Astrocyte (in vitro differentiated cells and primary cell): ENCODE results near the gene NME7. TPM values are rescaled to one million over a fixed set of nuclear protein-coding genes. Genes with fewer than 3 reads are reported as not detected.

ENCODE experiments used
- DNase-seq: peaks from one replicate; pipeline ENCODE4 v3.0.0-alpha.2; 2010; ENCODE audit warnings: low read depth
- FAIRE-seq: peaks from 2 replicates; lab custom pipeline; 2011; peaks lifted over from hg19 to GRCh38; lab: Jason Lieb, UNC
- H2AFZ ChIP-seq: 2 replicates; pipeline ENCODE4 v1.6.0; 2012; ENCODE audit warnings: low read depth, low read length, inconsistent platforms
- H3K27ac ChIP-seq: 2 replicates; pipeline ENCODE4 v1.5.1; 2011; ENCODE audit warnings: low read depth, low read length, inconsistent platforms
- H3K27me3 ChIP-seq: 2 replicates; pipeline ENCODE4 v1.6.0; 2011; ENCODE audit warnings: low read length, inconsistent platforms; ENCODE audit not compliant: insufficient read depth
- H3K36me3 ChIP-seq: 2 replicates; pipeline ENCODE4 v1.5.1; 2011; ENCODE audit warnings: low read length, inconsistent platforms; ENCODE audit not compliant: insufficient read depth
- H3K4me1 ChIP-seq: 2 replicates; pipeline ENCODE4 v1.5.1; 2011; ENCODE audit warnings: low read length, inconsistent platforms; ENCODE audit not compliant: insufficient read depth
- H3K4me2 ChIP-seq: 2 replicates; pipeline ENCODE4 v1.6.0; 2012; ENCODE audit warnings: low read length, inconsistent platforms
- H3K4me3 ChIP-seq: 2 replicates; pipeline ENCODE4 v1.5.1; 2011; ENCODE audit warnings: low read depth, mild to moderate bottlenecking, low read length, inconsistent platforms; ENCODE audit not compliant: insufficient read depth
- H3K79me2 ChIP-seq: 2 replicates; pipeline ENCODE4 v1.6.0; 2012; ENCODE audit warnings: mild to moderate bottlenecking, low read length, inconsistent platforms; ENCODE audit not compliant: insufficient read depth
- H3K9ac ChIP-seq: 2 replicates; pipeline ENCODE4 v1.6.0; 2012; ENCODE audit warnings: mild to moderate bottlenecking, low read length, inconsistent platforms
- H3K9me3 ChIP-seq: 2 replicates; pipeline ENCODE4 v1.5.1; 2012; ENCODE audit warnings: low read depth, mild to moderate bottlenecking, low read length, inconsistent platforms; ENCODE audit not compliant: insufficient read depth
- H4K20me1 ChIP-seq: 2 replicates; pipeline ENCODE4 v1.6.0; 2012; ENCODE audit warnings: low read length, inconsistent platforms; ENCODE audit not compliant: insufficient read depth
- H3K27ac Mint-ChIP-seq: one replicate; pipeline ENCODE4 v1.8.0; 2021; ENCODE audit warnings: mild to moderate bottlenecking, mixed read lengths; ENCODE audit not compliant: unreplicated experiment
- H3K27me3 Mint-ChIP-seq: one replicate; pipeline ENCODE4 v1.8.0; 2021; ENCODE audit warnings: low read depth, mixed read lengths; ENCODE audit not compliant: unreplicated experiment
- H3K36me3 Mint-ChIP-seq: one replicate; pipeline ENCODE4 v1.8.0; 2021; ENCODE audit warnings: low read depth, mixed read lengths; ENCODE audit not compliant: unreplicated experiment
- H3K4me1 Mint-ChIP-seq: one replicate; pipeline ENCODE4 v1.8.0; 2021; ENCODE audit warnings: low read depth, mixed read lengths; ENCODE audit not compliant: unreplicated experiment
- H3K4me3 Mint-ChIP-seq: one replicate; pipeline ENCODE4 v1.8.0; 2021; ENCODE audit warnings: mild to moderate bottlenecking, moderate library complexity, mixed read lengths; ENCODE audit not compliant: unreplicated experiment
- H3K9me3 Mint-ChIP-seq: one replicate; pipeline ENCODE4 v1.8.0; 2021; ENCODE audit warnings: mild to moderate bottlenecking, mixed read lengths; ENCODE audit not compliant: unreplicated experiment
- EZH2 ChIP-seq: IDR thresholded peaks from 2 replicates; pipeline ENCODE4 v1.6.1; 2012; ENCODE audit warnings: mild to moderate bottlenecking, low read length, inconsistent platforms; ENCODE audit not compliant: insufficient read depth
- total RNA-seq: library from RNA; stranded (reverse); gene quantifications from 2 replicates; pipeline ENCODE4 v1.2.1, GENCODE V29; 2021
- TF ChIP-seq, protein P1 (sequence below): IDR thresholded peaks from 2 replicates; pipeline ENCODE4 v1.5.1; 2011; ENCODE audit warnings: low read depth, mild to moderate bottlenecking, inconsistent platforms, low read length, moderate library complexity; ENCODE audit not compliant: insufficient read depth

NME7 gene
- total RNA-seq, 1 donor from 2014 or later, result 21.2 TPM

DNA sequence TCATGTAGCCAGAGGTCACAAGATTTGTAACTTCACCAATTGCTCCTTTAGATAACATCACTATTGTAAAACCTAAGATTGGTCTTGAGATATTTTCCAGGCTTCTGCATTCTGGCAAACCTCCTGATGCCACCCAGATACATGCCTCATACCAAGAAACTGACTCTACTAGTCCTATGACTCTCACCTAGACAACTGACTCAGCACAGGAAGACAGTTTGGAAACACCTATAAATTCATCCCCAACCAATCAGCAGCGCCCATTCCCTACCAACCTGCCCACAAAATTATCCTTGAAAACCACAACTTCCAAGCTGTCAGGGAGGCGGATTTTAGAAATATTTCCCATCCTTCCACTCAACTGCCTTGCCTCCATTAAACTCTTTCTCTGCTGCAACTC, 2.6 kb downstream of the NME7 start:
- H3K36me3 ChIP-seq, result peaks cover 3% of the 10 kb centered on the region
- H3K27ac ChIP-seq, result no peak overlapping the region
- peaks cover 57% of the 10 kb centered on the region for H3K79me2 ChIP-seq
- DNase-seq (peak; percentile 12), FAIRE-seq (no peak)
- TF ChIP-seq, protein P1, sequence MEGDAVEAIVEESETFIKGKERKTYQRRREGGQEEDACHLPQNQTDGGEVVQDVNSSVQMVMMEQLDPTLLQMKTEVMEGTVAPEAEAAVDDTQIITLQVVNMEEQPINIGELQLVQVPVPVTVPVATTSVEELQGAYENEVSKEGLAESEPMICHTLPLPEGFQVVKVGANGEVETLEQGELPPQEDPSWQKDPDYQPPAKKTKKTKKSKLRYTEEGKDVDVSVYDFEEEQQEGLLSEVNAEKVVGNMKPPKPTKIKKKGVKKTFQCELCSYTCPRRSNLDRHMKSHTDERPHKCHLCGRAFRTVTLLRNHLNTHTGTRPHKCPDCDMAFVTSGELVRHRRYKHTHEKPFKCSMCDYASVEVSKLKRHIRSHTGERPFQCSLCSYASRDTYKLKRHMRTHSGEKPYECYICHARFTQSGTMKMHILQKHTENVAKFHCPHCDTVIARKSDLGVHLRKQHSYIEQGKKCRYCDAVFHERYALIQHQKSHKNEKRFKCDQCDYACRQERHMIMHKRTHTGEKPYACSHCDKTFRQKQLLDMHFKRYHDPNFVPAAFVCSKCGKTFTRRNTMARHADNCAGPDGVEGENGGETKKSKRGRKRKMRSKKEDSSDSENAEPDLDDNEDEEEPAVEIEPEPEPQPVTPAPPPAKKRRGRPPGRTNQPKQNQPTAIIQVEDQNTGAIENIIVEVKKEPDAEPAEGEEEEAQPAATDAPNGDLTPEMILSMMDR, result no peak
- TF ChIP-seq EZH2, result no peak
- peak overlapping the region; percentile 2 for H3K4me3 Mint-ChIP-seq
- H3K4me1 ChIP-seq, result peaks cover 26% of the 10 kb centered on the region
- H3K4me2 ChIP-seq, result no peak overlapping the region
- H3K9ac ChIP-seq, result no peak overlapping the region
- H3K9me3 ChIP-seq, result no peaks in the 10 kb centered on the region
- H3K27ac Mint-ChIP-seq, result no peak overlapping the region
- H3K36me3 Mint-ChIP-seq, result peaks cover 1% of the 10 kb centered on the region
- H3K9me3 Mint-ChIP-seq, result no peaks in the 10 kb centered on the region
- no peaks in the 10 kb centered on the region for H4K20me1 ChIP-seq
- no peak overlapping the region for H2AFZ ChIP-seq
- H3K27me3 Mint-ChIP-seq, result no peaks in the 10 kb centered on the region
- H3K4me3 ChIP-seq, result no peak overlapping the region
- H3K27me3 ChIP-seq, result no peaks in the 10 kb centered on the region
- peaks cover 26% of the 10 kb centered on the region for H3K4me1 Mint-ChIP-seq

DNA sequence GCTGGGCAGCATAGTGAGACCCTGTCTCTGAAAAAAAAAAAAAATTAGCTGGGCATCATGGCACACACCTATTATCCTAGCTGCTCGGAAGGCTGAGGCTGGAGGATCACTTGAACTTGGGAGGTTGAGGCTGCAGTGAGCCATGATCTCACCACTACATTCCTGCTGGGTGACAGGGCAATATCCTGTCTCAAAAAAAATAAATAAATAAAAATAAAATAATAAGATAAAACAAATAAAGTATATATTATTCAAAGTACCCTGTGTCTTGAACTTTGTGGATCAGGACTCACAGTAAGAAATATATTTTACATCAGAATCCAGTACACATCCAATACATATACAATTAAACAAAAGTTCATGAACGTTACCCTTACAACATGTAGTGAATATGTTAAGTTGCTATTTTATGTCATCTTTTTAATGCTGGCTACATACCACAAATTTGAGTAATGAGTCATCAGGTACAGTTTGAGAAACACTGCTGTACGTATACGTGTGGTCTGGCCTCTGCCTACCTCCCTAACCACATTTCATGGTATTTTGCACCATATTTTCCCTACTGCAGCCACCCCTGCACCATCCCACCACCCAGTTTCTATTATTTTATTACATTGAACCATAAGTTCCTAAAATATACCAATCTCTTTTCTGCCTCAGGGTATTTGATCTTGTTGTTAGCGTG, 4.4 kb downstream of the NME7 start:
- Mint-ChIP-seq H3K36me3 (peaks cover 1% of the 10 kb centered on the region), H3K4me3 (peak overlapping the region; percentile 52), H3K4me1 (peaks cover 23% of the 10 kb centered on the region), H3K27me3 (no peaks in the 10 kb centered on the region), H3K27ac (peak overlapping the region; percentile 98), H3K9me3 (no peaks in the 10 kb centered on the region)
- FAIRE-seq (peak; percentile 47), DNase-seq (peak; percentile 96)
- Histone ChIP-seq H3K36me3 (no peaks in the 10 kb centered on the region), H4K20me1 (no peaks in the 10 kb centered on the region), H3K4me2 (peak overlapping the region; percentile 76), H3K27me3 (no peaks in the 10 kb centered on the region), H3K9ac (peak overlapping the region; percentile 55), H3K27ac (peak overlapping the region; percentile 82), H3K4me1 (peaks cover 20% of the 10 kb centered on the region), H3K4me3 (peak overlapping the region; percentile 5), H3K79me2 (peaks cover 43% of the 10 kb centered on the region), H3K9me3 (no peaks in the 10 kb centered on the region), H2AFZ (no peak overlapping the region)
- no peak for TF ChIP-seq EZH2

DNA sequence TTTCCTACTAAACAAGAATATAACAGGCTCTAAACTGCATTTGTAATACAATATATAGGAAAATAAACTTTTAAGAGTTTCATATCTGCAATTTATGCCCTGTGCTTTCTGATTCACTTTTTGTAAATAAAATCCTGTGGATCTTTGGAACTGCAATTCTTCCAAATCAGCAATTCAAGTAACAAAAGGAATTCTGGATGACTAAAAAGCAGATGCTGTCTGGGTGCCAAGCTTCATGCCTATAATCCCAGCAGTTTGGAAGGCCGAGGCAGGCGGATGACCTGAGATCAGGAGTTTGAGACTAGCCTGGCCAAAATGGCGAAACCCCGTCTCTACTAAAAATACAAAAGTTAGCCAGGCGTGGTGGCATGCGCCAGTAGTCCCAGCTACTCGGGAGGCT, 6.3 kb downstream of the NME7 start:
- H3K27ac ChIP-seq, result no peak overlapping the region
- H2AFZ ChIP-seq, result no peak overlapping the region
- TF ChIP-seq EZH2, result no peak
- TF ChIP-seq, protein P1, result no peak
- FAIRE-seq (no peak), DNase-seq (peak; percentile 64)
- peak overlapping the region; percentile 42 for H3K27ac Mint-ChIP-seq
- H3K4me1 ChIP-seq, result peaks cover 20% of the 10 kb centered on the region
- peaks cover 23% of the 10 kb centered on the region for H3K4me1 Mint-ChIP-seq
- H3K79me2 ChIP-seq, result peaks cover 40% of the 10 kb centered on the region
- no peak overlapping the region for H3K9ac ChIP-seq
- H3K27me3 Mint-ChIP-seq, result no peaks in the 10 kb centered on the region
- H3K4me2 ChIP-seq, result no peak overlapping the region
- no peak overlapping the region for H3K4me3 ChIP-seq
- no peaks in the 10 kb centered on the region for H3K27me3 ChIP-seq
- H3K4me3 Mint-ChIP-seq, result no peak overlapping the region
- no peaks in the 10 kb centered on the region for H3K36me3 ChIP-seq
- H3K36me3 Mint-ChIP-seq, result peaks cover 1% of the 10 kb centered on the region
- H3K9me3 Mint-ChIP-seq, result no peaks in the 10 kb centered on the region
- no peaks in the 10 kb centered on the region for H3K9me3 ChIP-seq
- H4K20me1 ChIP-seq, result no peaks in the 10 kb centered on the region
